COLO829 (cell line): ENCODE data around the gene PDE4A.

Source experiments
- DNase-seq: peaks from one replicate; pipeline ENCODE4 v3.0.0; 2012; ENCODE audit warnings: low spot score

The PDE4A gene

DNA sequence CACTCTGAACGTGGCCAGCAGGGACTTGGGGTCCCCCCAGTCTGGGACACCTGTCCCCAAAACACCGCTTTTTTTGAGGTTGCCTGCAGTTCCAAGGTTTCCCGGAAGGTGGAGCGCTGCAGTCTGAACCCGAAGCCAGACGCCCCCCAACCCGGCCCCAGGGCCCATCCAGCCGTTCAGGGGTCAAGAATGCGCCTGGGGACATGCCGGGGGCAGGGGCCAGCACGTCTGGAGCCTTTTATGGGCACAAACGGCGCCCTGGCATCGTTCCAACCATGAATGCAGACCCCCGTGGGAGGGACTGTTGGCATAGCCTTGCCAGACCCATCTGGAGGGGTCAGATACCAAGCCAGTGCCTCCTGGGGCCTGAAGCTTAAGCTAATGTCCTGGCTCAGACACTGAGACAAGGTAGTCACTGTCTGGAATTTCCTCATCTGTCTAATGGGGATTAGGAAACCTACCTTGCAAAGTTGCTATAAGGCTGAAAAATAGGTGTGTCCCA lies 90.0 kb downstream of the PDE4A start:
- no peak for DNase-seq

DNA sequence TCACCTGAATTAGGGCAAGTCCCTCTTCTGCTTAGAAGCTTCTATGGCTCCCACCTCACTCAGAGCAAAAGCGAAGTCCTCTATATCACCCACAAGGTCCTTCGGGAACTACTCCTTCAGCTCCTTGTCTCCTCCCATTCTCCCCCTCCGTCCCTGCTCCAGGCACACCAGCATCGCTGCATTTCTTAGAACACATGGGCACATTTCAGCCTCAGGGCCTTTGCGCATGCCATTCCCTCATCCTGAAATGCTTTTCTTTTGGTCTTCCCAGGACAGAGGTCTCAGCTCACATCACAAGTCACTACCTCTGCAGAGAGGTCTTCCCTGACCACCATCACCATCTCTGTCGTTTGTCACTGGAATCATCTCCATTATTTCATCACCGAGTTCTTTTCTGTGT lies 92.9 kb downstream of the PDE4A start:
- no peak for DNase-seq

DNA sequence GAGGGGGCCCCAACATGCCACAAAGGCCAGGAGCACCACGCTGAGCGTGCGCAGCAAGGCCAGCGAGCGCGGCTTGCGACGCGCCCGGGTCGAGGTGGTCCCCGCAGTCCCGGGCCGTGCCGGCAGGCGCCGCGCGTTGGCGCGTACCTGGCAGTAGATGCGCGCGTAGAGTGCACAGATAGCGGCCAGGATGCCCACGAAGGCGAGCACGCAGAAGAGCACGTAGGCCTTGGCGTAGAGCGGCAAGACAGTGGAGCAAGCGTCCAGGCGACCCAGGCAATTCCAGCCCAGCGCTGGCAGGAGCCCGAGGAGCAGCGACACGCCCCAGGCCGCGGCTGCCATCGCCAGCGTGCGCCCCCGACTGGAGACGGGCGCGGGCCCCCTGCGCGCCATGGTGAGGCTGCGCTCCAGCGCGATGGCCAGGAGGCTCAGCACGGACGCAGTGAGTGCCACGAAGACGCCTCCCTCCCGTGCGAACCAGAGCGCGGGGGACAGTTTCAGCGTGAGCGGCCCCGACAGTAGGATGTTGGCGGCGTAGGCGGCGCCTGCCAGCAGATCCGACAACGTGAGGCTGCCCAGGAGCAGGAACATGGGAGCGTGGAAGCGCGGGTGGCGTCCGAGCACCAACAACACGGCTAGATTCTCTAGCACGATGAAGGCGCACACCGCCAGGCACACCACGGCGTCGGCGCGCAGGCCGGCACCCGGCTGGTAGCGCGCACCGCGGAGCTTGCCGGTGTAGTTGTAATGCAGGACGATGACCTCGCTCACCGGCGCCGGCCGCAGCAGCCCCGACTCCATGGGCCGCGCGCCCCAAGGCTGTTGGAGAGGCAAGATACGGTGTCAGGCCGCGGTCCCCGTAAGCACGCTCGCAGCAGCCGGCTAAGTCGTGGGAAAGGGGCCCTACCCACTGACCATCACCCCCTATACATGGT lies 94.1 kb downstream of the PDE4A start:
- DNase-seq, result no peak

DNA sequence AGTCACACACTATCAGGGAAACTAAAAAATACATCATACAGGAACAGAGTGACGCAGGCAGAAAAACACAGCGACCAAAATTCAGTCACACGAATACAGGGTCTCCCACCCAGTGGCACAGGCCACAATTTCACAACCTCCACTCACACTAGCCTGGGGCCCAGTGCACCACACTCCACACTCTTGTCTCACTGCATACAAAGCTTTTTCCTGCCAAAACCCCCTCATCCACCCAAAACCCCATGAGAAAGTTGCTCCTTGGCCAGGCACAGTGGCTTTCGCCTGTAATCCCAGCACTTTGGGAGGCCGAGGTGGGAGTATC lies 95.7 kb downstream of the PDE4A start:
- DNase-seq, result no peak

DNA sequence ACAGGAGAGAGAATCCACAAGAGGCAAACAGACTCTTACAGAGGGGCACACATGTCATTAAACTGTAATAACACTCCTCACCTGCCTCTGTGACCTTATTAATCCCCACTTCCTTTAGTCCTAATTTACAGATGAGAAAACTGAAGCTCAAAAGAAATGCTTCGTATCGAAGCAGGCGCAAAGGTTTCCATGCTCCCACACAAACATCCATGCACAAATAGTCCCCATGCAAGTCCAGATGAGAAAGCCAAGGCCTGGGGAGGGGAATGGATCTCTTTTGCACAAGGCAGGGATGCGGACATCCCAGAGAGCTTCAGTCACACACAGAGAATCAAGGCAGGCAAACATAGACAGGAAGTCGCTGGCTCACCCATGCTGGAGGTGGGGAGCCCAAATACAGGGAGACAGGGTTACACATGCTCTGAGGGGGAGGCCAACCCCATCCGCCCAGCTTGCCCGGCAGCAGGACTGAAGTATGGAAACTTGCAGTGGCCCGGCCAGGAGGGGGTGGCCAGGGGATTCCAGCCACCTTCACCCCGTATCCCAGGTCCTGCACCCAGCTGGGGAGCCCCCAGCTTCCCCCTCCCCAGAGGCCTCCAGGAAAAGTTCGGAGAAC lies 96.4 kb downstream of the PDE4A start:
- DNase-seq, result no peak

DNA sequence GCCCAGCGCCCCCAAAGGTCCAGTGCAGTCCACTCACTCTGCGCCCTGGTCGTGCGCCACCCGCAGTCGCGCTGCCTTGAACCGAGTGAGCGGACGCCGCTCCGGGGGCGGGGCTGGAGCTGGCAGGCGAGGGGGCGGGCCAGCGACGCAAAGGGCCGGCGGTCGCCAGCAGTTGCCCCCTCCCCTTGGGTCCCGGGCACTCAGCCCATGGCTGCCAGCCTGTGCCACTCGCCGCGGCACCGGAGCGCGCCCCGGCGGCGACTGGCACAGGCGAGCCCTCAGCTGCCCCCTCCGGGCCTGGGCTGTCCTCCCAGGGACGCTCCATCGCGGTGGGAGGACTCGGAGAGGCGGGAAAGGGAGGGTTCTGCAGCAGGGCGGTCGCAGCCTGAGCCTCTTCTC lies 97.0 kb downstream of the PDE4A start, which contains the start of gene S1PR5:
TSS of gene S1PR5 (minus strand) at position 87 of the 399 bp plus-strand sequence. CDS start 2,436 bp downstream, outside the sequence.
- no peak for DNase-seq

DNA sequence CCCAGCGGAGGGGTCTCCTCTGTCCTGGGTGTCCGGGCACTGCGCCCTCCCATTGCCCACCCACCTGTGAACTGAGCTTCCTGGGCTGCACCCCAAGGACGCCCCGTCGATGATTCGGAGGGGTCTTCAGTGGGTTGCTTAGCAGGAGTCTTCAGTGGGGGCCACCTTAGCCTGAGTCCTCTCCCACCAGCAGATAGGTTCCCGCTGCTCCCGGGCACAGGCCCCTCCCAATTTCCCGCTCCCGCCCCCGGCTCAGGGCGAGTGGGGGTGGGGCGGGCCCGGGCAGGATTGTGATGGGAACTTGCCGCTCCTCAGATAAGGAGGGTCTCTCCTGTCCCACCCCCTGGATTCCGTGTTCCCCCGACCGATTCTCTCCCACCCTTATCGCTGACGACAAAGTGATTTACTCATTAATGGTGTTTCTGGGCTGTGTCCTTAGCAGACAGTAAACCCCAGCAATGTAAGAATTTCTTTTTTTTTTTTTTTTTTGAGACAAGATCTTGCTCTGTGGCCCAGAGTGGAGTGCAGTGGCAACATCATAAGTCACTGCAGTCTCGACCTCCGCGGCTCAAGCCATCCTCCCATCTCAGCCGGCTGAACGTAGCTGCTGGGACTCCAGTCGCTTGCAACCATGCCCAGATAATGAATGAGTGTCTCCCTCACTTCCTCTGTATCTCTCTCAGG lies 97.6 kb downstream of the PDE4A start:
- no peak for DNase-seq

DNA sequence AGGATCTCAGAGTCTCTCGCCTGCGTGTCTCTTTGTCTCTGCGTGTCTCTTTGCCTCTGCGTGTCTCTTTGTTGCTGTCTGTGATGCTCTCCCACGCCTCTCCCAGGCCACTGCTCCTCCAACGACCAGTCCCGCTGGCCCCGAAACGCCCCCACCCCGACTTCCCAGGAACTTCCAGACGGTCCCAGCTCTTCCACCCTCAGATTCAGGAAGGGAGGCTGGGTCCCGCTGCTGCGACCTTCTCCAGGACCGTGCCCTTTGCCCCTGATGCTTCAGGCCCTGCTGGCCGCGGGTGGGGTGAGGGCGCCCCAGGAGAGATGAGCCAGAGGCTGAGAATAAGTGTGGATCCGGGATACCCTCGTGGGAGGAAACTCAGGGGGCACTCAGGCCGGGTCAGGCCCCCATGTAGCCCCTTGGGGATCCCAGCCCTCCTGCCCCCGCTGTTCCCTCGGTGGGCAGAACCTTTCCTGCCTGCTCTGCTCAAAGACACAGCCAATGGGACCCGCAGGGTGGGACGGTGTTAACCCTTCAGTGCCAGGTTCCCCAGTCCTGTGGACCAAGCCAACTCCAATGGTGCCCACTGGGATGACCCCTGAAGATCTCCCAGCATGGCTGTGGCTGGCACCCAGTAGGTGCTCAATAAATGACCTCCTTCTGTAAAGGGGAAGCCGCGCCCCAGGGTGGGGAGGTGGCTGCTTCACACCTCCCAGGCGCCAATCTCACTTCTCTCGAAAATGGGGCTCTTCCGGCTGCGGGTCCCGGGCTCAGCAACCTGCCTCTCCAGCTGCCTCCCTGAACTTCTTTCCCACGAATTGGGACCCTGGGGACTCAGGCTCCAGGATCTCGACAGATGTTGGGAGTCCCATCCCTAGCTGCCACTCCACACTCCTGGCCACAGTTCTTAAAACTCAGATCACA lies 98.4 kb downstream of the PDE4A start:
- no peak for DNase-seq
